Skeletal muscle cell (primary cell): ENCODE results near the gene AFF3.

Source experiments
- DNase-seq: peaks from one replicate; pipeline ENCODE4 v3.0.0-alpha.2; 2010; ENCODE audit warnings: low read depth
- H3K4me3 ChIP-seq: 2 replicates; pipeline ENCODE4 v1.5.1; 2011; ENCODE audit warnings: low read depth, mild to moderate bottlenecking, control low read depth, low read length, moderate library complexity

AFF3 gene

GRCh38 chr2:99854236-99854852 is 288.0 kb downstream of the AFF3 start:
- no peak for DNase-seq
- H3K4me3 ChIP-seq, result no peak overlapping the region

DNA sequence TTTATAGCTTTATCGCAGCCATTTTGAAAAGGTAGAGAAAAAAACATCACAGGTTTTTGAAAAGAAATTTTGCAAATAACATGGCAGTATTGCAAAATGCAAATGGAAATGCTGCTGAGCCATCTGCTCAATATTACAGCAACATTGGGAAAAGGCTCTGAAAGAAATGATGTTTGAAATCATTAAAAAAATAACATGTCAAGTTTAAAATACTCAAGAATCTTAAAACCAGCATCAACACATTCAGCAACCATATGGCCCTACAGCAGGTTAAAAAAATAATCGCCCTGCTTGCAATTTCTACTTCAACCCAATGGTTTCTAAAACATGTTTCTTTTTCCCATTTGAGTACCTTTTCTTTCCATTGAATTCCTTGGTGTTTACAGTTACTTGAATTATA is 289.4 kb downstream of the AFF3 start:
- H3K4me3 ChIP-seq, result no peak overlapping the region
- no peak for DNase-seq

DNA sequence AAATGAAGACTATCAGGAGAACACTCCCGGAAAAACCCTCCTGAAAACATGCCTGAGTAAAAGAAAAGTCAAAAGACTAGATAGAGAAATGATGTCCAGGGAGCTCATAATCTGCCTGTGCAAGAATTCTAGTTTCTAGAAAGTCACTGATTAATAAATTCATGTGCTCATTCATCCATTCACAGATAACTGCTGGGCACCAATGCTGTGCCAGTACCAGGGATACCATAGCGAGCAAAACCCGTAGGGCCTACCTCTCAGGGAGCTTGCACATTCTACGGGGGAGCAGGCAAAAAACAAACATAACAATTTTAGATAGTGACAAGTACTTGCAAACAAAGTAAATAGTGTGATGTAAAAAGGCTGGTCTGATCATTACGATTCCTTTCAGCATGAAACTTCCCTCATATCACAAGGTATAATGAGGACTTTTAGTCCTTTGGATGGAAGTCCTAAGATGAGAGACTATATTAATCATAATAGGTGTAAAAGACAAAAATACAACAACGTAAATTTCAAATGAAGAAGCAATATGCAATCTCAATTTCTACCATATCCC is 289.9 kb downstream of the AFF3 start:
- H3K4me3 ChIP-seq, result no peak overlapping the region
- DNase-seq, result no peak

DNA sequence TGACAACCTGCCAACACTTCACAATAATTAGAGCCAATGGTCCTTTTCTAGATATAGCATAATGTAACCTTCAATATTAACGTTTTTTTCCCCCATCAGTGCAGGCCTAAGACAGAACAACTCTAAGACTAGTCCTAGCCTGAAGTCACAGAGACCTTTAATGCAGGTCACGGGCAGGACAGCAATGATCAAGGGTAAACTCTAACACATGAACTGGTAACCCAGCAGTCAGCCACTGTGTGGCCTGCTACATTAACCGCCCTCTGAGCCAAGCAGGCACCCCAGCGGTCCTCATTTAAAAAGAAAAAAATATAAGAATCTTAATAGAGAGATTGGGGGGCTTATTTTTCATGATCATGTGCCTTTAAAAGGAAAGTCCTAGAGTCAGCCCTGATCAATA is 290.6 kb downstream of the AFF3 start:
- no peak for DNase-seq
- H3K4me3 ChIP-seq, result no peak overlapping the region

DNA sequence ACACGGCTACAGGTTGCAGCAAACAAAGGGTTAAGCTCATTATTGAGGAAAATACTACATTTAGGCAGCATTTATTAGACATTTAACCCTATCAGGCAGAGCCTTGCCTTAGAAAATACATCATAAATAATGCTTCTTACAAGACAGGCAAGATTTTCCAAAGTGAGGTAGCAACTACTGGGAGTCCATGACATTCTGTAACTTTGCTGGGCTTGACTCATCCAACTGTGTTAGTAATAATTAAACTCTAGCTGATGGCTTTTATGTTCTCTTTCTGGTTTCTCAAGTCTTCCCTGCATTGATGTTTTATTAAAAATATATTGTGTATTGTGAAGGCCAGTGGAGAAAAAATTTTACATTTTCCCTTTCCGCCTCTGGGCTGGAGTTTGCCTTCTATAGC is 291.3 kb downstream of the AFF3 start:
- no peak overlapping the region for H3K4me3 ChIP-seq
- DNase-seq, result no peak

GRCh38 chr2:99850084-99850710 is 292.2 kb downstream of the AFF3 start:
- no peak overlapping the region for H3K4me3 ChIP-seq
- no peak for DNase-seq

- H3K4me3 ChIP-seq, result no peak overlapping the region
- no peak for DNase-seq
These were observed 295.8 kb downstream of the AFF3 start for GRCh38 chr2:99846462-99847107.

DNA sequence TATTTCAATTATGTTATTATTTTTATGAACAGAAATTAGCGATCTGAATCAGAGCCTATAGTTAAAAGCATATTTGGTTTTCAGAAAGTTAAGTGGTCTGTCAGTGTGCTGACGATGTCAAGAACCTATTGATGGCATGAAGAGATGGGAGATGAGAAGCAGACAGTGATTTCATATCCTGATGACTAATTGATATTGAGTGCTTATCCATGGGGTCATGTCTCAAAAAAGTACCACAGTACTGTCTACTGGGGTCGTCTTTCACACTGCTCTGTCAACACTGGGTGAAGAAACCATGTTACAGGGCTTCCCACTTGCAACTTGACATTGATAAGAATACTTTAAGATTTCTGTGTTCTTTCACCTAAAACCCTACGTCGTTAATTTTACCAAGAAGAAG is 297.1 kb downstream of the AFF3 start:
- no peak for DNase-seq

DNA sequence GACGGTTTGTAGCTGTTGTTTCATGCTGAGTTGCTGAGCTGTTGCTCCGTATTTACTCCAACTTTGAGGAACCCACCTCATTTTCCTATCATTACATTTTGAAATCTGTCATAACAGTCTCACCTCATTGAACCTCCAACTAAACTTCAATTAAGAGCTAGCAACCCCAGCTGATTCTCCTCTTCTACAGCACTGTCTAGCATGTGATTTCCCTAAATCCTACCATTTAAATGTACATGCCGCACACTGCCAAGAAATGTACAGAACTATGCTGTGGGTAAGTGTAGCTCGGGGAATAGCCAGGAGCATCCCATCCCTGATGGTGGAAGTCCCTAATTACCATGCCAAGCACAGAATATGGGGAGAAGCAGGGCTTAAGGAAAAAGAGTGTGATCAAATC is 299.9 kb downstream of the AFF3 start:
- H3K4me3 ChIP-seq, result no peak overlapping the region
- no peak for DNase-seq

More for the DNA sequence above, 297.1 kb downstream of the AFF3 start:
- H3K4me3 ChIP-seq, result no peak overlapping the region

DNA sequence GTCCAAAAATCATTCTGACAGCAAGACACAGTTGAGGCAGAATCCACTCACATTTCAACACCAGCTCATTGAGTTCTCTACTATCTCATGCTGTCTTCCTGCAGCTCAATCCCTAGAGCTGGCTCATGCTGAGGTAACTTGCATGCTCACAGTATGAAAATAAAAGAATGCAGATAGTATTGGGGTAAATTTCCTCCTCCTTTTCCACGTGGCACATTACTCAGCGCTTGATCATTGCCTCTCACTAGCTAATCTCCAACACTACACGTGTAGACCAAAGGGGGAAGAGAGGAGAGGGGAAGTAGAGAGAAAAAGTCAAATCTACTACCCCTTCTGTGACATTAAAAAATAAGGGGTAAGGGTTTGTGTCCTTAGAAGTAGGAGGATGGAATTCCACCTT is 300.6 kb downstream of the AFF3 start:
- no peak overlapping the region for H3K4me3 ChIP-seq
- peak; percentile 42 for DNase-seq

GRCh38 chr2:99840831-99841230 is 301.6 kb downstream of the AFF3 start:
- DNase-seq, result no peak
- no peak overlapping the region for H3K4me3 ChIP-seq

DNA sequence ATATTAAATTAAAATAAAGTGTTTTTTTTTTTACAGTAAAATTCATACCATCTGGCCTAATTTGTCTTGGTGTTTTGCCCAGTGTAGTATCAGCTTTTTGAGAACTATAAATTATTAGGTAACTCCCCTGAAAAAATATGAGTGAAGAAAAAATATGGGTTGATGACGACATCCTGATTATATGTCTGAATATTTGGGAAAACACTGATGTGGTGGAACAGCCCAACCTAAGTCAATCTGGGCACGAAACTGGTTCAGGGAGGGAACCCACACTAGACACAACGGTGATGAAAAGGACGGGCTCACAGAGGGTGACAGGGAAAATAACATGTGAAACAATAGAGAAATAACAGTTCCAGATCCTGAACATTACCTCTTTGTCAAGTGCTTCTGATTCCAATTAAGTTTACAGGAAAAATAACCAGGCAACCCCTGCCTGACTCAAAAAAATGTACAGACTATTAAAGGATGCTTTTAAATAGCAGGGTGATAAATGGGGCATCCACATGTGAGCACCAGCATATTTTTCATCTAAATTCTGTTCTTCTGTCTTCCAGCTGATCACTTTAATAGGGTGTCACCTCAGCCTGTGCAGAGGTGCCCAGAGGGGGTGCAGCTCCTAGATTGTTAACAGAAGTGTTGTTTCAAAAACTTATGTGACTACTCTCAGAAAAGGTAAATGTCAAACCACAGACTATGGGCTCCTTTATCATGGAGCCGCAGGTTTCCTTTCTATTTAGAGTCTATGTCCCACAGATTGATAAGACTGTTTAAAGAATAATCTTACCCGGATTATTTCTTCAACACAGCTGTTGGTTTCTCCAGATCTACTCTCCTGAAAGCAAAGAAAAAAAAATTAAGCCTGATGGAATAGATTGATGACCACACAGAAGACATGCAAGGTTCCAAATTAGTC is 305.4 kb downstream of the AFF3 start:
- no peak overlapping the region for H3K4me3 ChIP-seq
- no peak for DNase-seq

GRCh38 chr2:99834426-99834825 is 308.0 kb downstream of the AFF3 start:
- no peak for DNase-seq
- H3K4me3 ChIP-seq, result no peak overlapping the region

- DNase-seq, result no peak
- H3K4me3 ChIP-seq, result no peak overlapping the region
These were observed 308.7 kb downstream of the AFF3 start for GRCh38 chr2:99833586-99834201.

DNA sequence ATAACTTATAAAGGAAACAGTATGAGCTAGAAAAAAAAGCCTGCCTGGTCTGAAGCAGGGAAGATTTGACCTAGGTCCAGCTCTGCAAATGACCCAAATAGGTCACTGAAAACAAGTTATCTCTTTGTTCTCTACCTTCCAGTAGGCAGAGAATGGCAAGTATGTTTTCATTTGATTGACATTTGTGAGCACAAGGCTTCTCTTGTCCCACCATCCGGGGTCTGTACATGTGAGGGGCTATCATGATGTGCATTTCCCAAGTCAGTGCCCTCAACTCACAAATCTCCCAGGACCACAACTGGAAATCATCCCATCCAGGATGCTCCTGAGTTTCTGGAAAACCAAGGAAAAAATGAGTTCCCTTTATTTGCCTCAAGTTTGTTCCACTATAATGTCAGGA is 309.5 kb downstream of the AFF3 start:
- DNase-seq, result no peak
- no peak overlapping the region for H3K4me3 ChIP-seq

- H3K4me3 ChIP-seq, result no peak overlapping the region
- no peak for DNase-seq
These were observed 310.6 kb downstream of the AFF3 start for GRCh38 chr2:99831772-99832171.

GRCh38 chr2:99827296-99827999 is 314.9 kb downstream of the AFF3 start:
- no peak overlapping the region for H3K4me3 ChIP-seq
- DNase-seq, result no peak

GRCh38 chr2:99825630-99826029 is 316.8 kb downstream of the AFF3 start:
- DNase-seq, result no peak
- no peak overlapping the region for H3K4me3 ChIP-seq

DNA sequence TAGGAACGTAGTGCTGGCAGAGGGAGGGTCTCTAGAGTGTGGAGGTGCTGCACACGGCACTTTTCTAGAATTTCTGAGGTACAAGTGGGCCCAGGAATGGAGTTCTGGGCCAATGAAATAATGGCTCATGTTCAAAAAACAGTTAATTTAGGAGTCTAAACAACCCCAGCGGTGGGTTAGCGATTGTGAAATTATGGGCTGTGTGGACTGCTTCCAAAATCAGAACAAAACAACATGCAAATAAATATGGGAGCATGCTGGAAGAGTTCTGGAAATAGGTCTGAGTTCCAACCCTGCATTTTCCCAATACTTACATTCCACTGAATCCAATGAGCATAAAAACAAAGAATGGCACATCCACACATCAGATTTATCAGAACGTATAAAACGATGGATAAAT is 317.6 kb downstream of the AFF3 start:
- H3K4me3 ChIP-seq, result no peak overlapping the region
- no peak for DNase-seq
